ENCODE data around the gene LCA5.
"Not testable (repeated sequence)": the region's sequence is repeated elsewhere in the genome, so short reads cannot be mapped to it uniquely, and the experiment has no call there.

Gene LCA5

GRCh38 chr6:79538106-79538971 lies 1.1 kb upstream of the LCA5 start:
- no peak for DNase-seq (ENCODE audit: low spot score)

GRCh38 chr6:79536585-79536953 lies 661 bp downstream of the LCA5 start:
- DNase-seq (ENCODE audit: low spot score): no peak

DNA sequence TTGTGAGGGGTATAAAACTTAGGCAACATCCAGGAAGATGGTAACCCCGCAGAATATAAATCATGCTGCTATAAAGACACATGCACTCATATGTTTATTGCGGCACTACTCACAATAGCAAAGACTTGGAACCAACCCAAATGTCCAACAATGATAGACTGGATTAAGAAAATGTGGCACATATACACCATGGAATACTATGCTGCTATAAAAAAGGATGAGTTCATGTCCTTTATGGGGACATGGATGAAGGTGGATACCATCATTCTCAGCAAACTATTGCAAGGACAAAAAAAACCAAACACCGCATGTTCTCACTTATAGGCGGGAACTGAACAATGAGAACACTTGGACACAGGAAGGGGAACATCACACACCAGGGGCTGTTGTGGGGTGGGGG lies 7.7 kb downstream of the LCA5 start:
- not testable (repeated sequence) for DNase-seq (ENCODE audit: low spot score)

- DNase-seq (ENCODE audit: low spot score): no peak
These were observed 10.3 kb downstream of the LCA5 start for GRCh38 chr6:79526897-79527296.

DNA sequence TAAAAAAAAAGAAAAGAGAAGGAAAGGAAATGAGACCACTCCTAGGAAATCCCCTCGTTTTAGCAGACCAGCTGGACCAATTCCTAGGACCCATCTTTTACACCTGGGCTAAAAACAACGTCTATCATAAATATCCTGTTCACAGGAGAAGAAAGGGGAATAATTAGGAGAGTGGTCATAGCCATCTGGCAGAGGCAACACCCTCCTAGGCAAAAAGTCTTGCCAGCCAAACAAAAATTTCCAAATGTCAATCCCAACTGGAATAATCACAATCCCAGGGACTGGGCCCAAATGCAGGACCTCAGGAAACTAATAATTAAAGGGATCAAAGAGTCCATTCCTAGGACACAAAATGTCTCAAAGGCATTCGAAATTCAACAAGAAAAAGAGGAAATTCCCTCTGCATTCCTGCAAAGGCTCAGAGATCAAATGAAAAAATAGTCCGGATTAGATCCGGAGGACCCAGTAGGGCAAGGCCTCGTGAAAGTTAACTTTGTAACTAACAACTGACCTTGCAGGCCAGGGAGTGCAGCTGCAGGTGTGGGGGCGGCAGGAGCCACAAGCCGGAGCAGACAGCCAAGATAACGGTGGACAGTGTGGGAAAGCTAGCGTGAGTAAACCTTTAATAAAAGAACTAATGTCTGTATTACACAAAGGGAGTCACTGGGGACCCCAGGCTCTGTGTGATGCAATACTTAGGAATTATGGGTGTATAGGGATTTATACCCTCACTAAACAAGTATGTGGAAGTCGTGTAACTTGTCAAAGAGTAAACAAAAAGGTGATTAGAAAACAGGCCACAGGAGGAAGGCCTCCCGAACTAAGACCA lies 11.7 kb downstream of the LCA5 start:
- no peak for DNase-seq (ENCODE audit: low spot score)

DNA sequence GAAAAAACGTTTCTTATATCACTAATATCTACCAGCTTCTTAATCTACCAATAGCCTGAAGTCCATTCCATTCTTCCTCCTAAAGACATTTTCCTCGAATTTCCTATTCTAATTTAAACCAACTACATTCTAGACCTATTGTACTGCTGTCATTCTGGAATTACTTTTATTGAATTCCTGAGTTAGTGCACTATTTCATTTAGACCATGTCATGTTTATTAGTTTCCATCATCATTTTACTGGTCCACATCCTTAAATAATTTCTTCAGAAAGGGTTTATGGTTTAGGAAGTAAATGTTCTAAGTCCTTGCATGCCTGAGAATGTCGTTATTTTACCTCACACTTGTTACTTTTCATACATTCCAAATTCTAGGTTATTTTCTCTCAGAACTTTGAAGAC lies 13.2 kb downstream of the LCA5 start:
- DNase-seq (ENCODE audit: low spot score): no peak

DNA sequence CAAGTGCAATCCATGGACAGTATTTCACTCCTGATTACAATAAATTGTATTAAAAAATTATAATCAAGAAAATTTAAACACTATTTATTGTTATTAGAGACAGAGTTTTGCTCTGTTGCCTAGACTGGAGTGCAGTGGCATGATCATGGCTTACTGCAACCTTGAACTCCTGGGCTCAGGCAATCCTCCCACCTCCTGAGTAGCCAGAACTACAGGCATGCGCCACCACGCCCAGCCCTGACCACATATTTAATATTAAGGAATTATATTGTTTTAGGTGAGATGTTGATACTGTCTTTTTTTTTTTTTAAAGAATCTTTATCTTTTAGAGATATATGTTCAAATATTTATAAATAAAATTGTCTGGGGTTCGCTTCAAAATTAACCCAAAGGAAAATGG lies 14.6 kb downstream of the LCA5 start:
- DNase-seq (ENCODE audit: low spot score): no peak

- DNase-seq (ENCODE audit: low spot score): no peak
These were observed 16.7 kb downstream of the LCA5 start for GRCh38 chr6:79520534-79520933.

- DNase-seq (ENCODE audit: low spot score): no peak
These were observed 18.4 kb downstream of the LCA5 start for GRCh38 chr6:79518842-79519241.

DNA sequence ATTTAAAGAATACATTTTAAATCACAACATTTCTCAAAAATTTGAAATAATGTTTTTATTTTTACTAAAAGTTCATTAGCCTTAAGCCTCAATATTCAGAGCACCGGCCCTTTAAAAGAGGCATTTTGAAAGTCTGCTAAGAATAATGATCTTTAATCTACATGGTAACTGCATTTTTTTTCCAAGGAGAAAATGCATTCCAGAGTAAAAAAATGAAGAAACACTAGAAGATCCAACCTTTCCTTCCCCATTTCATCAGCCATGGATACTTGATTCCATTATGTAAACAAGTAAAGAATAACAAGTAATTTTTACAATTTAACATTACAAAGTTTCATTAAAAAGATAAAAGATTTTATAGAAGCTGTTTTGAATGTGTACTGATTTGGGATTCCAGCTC lies 21.8 kb downstream of the LCA5 start:
- no peak for DNase-seq (ENCODE audit: low spot score)

GRCh38 chr6:79513111-79513510 lies 24.1 kb downstream of the LCA5 start:
- no peak for DNase-seq (ENCODE audit: low spot score)

DNA sequence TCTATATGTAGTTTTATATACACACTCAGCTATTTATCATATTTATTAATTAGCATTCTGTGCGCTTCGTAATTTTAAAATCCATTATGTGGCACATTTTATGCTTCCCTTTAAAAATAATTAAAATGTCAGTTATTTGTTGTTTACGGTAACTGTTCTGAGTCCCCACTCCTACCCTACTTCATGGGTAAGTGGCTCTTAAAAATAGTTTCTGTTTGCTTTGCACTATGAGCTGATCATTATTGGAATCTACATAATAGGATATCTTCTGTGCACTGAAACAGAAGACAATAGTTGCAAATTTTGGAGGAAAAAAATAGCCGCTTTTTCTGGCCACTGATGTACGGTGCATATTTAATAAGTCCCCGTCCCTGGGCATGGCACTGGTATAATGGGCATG lies 25.2 kb downstream of the LCA5 start:
- no peak for DNase-seq (ENCODE audit: low spot score)

- no peak for DNase-seq (ENCODE audit: low spot score)
These were observed 26.5 kb downstream of the LCA5 start for GRCh38 chr6:79510707-79511106.

DNA sequence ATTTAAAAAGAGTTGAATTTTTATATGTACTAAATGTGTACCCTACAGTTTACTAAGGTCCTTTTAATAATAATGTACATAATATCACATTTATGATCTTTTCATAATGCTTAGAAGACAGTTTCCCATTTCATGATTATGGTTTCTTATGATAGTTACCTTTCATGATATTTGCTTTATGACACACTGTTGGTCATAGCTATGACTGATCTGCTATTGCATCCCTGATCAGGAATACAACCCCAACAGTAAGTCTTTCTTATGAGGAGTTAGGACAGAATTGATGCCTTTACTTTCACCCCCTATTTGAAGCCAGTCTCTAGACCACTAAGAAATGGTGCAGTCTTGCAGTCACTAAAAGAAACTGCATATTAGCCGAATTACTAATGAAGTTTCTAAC lies 31.0 kb downstream of the LCA5 start:
- DNase-seq (ENCODE audit: low spot score): no peak

DNA sequence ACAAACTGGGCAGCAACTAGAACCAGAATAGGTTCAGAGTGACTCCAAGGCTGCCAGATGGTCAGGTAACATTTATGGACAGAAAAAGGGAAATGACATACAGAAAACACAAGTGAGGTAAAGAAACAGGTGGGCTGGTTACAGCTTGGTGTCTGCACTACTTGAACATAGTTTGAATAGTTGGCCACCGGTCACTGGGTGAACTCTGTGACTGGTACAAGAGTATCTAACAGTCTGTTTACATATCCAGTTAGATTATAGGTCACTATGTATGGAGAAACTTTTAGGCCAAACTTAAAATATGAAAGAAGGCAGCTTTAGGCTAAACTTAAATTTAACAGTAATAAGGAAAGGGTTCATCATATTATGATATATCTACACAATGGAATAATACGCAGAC lies 32.9 kb downstream of the LCA5 start:
- no peak for DNase-seq (ENCODE audit: low spot score)

GRCh38 chr6:79498842-79499241 lies 38.4 kb downstream of the LCA5 start:
- DNase-seq (ENCODE audit: low spot score): no peak

- no peak for DNase-seq (ENCODE audit: low spot score)
These were observed 42.0 kb downstream of the LCA5 start for GRCh38 chr6:79495246-79495645.

DNA sequence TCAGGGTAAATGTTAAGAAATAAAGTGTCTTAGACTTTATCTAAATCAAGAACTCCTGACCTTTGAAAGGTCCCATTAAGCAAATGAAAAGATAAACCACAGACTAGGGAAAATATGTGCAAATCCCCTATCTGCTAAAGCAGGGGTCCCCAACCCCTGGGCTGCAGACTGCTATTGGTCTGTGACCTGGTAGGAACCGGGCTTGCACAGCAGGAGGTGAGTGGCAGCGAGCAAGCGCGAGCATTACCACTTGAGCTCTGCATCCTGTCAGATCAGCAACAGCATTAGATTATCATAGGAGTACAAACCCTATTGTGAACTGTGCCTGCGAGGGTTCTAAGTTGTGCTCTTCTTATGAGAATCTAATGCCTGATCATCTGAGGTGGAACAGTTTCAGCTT lies 42.4 kb downstream of the LCA5 start:
- no peak for DNase-seq (ENCODE audit: low spot score)

DNA sequence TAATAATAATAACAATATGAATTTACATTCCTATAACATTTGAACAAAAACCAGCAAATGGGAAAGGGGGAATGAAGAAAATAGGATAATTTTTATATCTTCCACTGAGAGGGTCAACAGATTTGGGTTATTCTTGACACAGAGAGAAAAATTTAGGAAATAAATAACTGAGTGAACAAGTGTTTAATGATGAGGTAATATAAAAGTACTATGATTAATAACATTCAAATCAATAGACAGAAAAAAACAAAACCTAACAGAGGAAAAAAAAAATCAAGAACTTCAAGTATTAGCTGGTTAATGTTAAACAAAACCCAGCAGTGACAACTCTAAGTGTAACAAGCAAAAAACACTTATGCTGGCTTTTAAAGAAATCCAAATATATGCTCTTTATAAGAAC lies 66.5 kb downstream of the LCA5 start:
- DNase-seq (ENCODE audit: low spot score): no peak

GRCh38 chr6:79469376-79470246 lies 67.6 kb downstream of the LCA5 start:
- DNase-seq (ENCODE audit: low spot score): no peak

DNA sequence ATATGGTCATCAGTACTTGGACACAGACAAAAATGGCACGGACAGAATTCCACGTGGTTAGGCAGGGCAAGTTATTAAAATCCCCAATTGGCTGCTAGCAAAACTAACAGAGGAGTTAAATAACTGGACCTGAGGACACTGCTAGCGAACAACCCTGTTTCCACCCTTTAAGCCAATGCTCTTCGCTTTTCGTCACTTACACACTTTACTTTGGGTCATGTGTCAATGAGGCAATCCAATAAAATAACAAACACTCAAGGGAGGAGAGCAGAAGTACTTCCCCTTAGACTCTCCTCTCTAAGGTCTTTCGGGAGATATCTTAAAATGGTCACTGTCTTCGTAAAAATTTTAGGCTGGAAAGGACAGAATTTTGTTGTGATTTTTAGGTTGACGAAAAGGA lies 68.6 kb downstream of the LCA5 start:
- no peak for DNase-seq (ENCODE audit: low spot score)

- no peak for DNase-seq (ENCODE audit: low spot score)
These were observed 69.1 kb downstream of the LCA5 start for GRCh38 chr6:79468116-79468515.

Data from COLO829 (cell line).